Endothelial cell of umbilical vein (primary cell): ENCODE measurements around the gene TMEM121. TPM values are rescaled to one million over a fixed set of nuclear protein-coding genes. Genes with fewer than 3 reads are reported as not detected.

Experiments used
- BruUV-seq: library from RNA; stranded (reverse); fragments of 400-500 nt; replicated peaks from 2 replicates; lab custom pipeline; 2021; lab: Mats Ljungman, UMichigan
- CTCF ChIA-PET: fragments of 300-600, 350-600 bp; sonication (Branson Sonifier 250); formaldehyde crosslinking; loops from one replicate; lab custom pipeline; 2021; ENCODE audit warnings: antibody characterized with exemption, inconsistent platforms; lab: Charles Lee
- POLR2A ChIA-PET: fragments of 300-600, 350-600 bp; sonication (Branson Sonifier 250); formaldehyde crosslinking; loops from one replicate; lab custom pipeline; 2021; ENCODE audit warnings: antibody characterized with exemption, inconsistent platforms; lab: Charles Lee
- DNase-seq: peaks from one replicate; pipeline ENCODE4 v3.0.0-alpha.2; 2011; ENCODE audit warnings: low read depth, low spot score
- FAIRE-seq: peaks from 2 replicates; lab custom pipeline; 2011; peaks lifted over from hg19 to GRCh38; lab: Jason Lieb, UNC
- H2AFZ ChIP-seq: 2 replicates; pipeline ENCODE4 v1.6.0; 2012; ENCODE audit warnings: low read depth, low read length, control low read depth, inconsistent platforms
- H3K27ac ChIP-seq: 2 replicates; pipeline ENCODE4 v1.5.1; 2011; ENCODE audit warnings: low read depth, mild to moderate bottlenecking, control low read depth, low read length, moderate library complexity; ENCODE audit not compliant: insufficient read depth
- H3K27me3 ChIP-seq, 2 experiments: 2 replicates each; pipeline versions ENCODE4 v1.6.0 to v1.6.1; 2011; ENCODE audit warnings: low read length in 2 of 2, mixed read lengths in 1 of 2; ENCODE audit not compliant: control insufficient read depth in 2 of 2, insufficient read depth in 2 of 2
- H3K36me3 ChIP-seq, 2 experiments: 2 replicates in 1 of 2; 3 replicates in 1 of 2; pipeline ENCODE4 v1.5.1; 2011; ENCODE audit warnings: low read length in 2 of 2, mild to moderate bottlenecking in 1 of 2, moderate library complexity in 1 of 2; ENCODE audit not compliant: control insufficient read depth in 2 of 2, insufficient read depth in 2 of 2; ENCODE audit errors: extremely low read depth in 1 of 2
- H3K4me1 ChIP-seq: 3 replicates; pipeline ENCODE4 v1.5.1; 2011; ENCODE audit warnings: mild to moderate bottlenecking, low read length; ENCODE audit not compliant: control insufficient read depth, insufficient read depth; ENCODE audit errors: extremely low read depth
- H3K4me2 ChIP-seq: 2 replicates; pipeline ENCODE4 v1.6.1; 2011; ENCODE audit warnings: low read length, control low read depth, mixed read lengths; ENCODE audit not compliant: insufficient read depth
- H3K4me3 ChIP-seq, 3 experiments: fragments of 200-600 bp in 1 of 3; sonication (generic), shearing (Covaris generic) in 1 of 3; replicated peaks in 1 of 3; 2 replicates each; pipeline ENCODE4 v1.5.1; 2011 to 2016; ENCODE audit warnings: control low read depth in 3 of 3, low read length in 3 of 3, mild to moderate bottlenecking in 2 of 3, inconsistent platforms in 1 of 3, low read depth in 1 of 3, moderate library complexity in 1 of 3; ENCODE audit not compliant: insufficient read depth in 1 of 3
- H3K79me2 ChIP-seq: 2 replicates; pipeline ENCODE4 v1.6.0; 2012; ENCODE audit warnings: low read length, inconsistent platforms; ENCODE audit not compliant: control insufficient read depth, insufficient read depth
- H3K9ac ChIP-seq: replicated peaks from 2 replicates; pipeline ENCODE3; 2011; ENCODE audit warnings: low read length, control low read depth; ENCODE audit not compliant: insufficient read depth; ENCODE audit errors: extremely low read depth
- H3K9me1 ChIP-seq: replicated peaks from 3 replicates; pipeline ENCODE4 v1.6.0; 2011; ENCODE audit warnings: mild to moderate bottlenecking, low read length; ENCODE audit not compliant: control insufficient read depth, insufficient read depth; ENCODE audit errors: extremely low read depth
- H3K9me3 ChIP-seq: replicated peaks from 2 replicates; pipeline ENCODE4 v1.5.1; 2012; ENCODE audit warnings: low read length, inconsistent platforms; ENCODE audit not compliant: control insufficient read depth, insufficient read depth
- H4K20me1 ChIP-seq: replicated peaks from 2 replicates; pipeline ENCODE3; 2011; ENCODE audit warnings: mild to moderate bottlenecking, low read length; ENCODE audit not compliant: control insufficient read depth, insufficient read depth; ENCODE audit errors: extremely low read depth
- CTCF ChIP-seq, 2 donors: IDR thresholded peaks; 1 replicate in 1 of 2; 2 replicates in 1 of 2; pipeline ENCODE4 v1.5.1; 2011; ENCODE audit warnings: low read length in 2 of 2, mild to moderate bottlenecking in 2 of 2, moderate library complexity in 2 of 2, control low read depth in 1 of 2, inconsistent platforms in 1 of 2, low read depth in 1 of 2; ENCODE audit not compliant: insufficient read depth in 1 of 2; ENCODE audit errors: extremely low read depth in 1 of 2
- EZH2 ChIP-seq: IDR thresholded peaks from 2 replicates; pipeline ENCODE4 v1.6.1; 2012; ENCODE audit warnings: borderline replicate concordance, low read depth, mild to moderate bottlenecking, moderate library complexity, low read length, inconsistent platforms; ENCODE audit not compliant: severe bottlenecking
- FOS ChIP-seq: IDR thresholded peaks from 2 replicates; pipeline ENCODE4 v1.6.1; 2011; ENCODE audit warnings: mild to moderate bottlenecking, low read length, moderate library complexity, borderline replicate concordance; ENCODE audit not compliant: insufficient read depth
- GATA2 ChIP-seq: IDR thresholded peaks from 2 replicates; pipeline ENCODE4 v1.7.0; 2011; ENCODE audit warnings: low read depth, mild to moderate bottlenecking, moderate library complexity, mixed read lengths, low read length; ENCODE audit not compliant: insufficient read length, insufficient read depth
- JUN ChIP-seq: IDR thresholded peaks from 2 replicates; pipeline ENCODE4 v1.6.1; 2011; ENCODE audit warnings: borderline replicate concordance, low read depth; ENCODE audit not compliant: insufficient read length, insufficient read depth
- POLR2A ChIP-seq: IDR thresholded peaks from 2 replicates; pipeline ENCODE4 v1.6.1; 2012; ENCODE audit warnings: low read depth, mild to moderate bottlenecking, control low read depth, low read length
- POLR2AphosphoS5 ChIP-seq: IDR thresholded peaks from 2 replicates; pipeline ENCODE4 v1.6.1; 2012; ENCODE audit warnings: low read depth, mild to moderate bottlenecking, control low read depth, low read length, moderate library complexity; ENCODE audit not compliant: insufficient read depth
- dilution Hi-C: fragments of 300-500 bp; cut with MboI; formaldehyde crosslinking; loops from one replicate; pipeline ENCODE4 v1.15.0; 2019; ENCODE audit warnings: low sequenced_read_pairs; ENCODE audit not compliant: extremely low pct_ligation_motif_present
- intact Hi-C: fragments of 100-400 bp; cut with micrococcal nuclease; formaldehyde crosslinking; loops from one replicate; pipeline ENCODE4 v1.10.0; 2022
- polyA plus RNA-seq, 4 experiments: library from polyadenylated mRNA; depleted of rRNA in 3 of 4; stranded (reverse) in 3 of 4; unstranded in 1 of 4; fragments of >200 nt; gene quantifications; 2 replicates each; pipeline versions ENCODE4 v1.2.1 to v1.2.3, GENCODE V29; 2011 to 2012; ENCODE audit warnings: missing spikeins in 1 of 4
- total RNA-seq: library from RNA; stranded (reverse); gene quantifications from 2 replicates; pipeline ENCODE4 v1.2.3, GENCODE V29; 2021
- TF ChIP-seq, protein P1 (sequence below): IDR thresholded peaks from 2 replicates; pipeline ENCODE4 v1.6.1; 2011; ENCODE audit not compliant: insufficient read depth, insufficient read length

The TMEM121 gene
- total and polyA plus RNA-seq, 2 donors (not counting 3 experiments of a cell fraction or from before 2014, with no cell fraction given), result 4.8 to 7.7 TPM

GRCh38 chr14:105484069-105484996 lies 42.0 kb upstream of the TMEM121 start:
- intact Hi-C loops (no loop called here), dilution Hi-C loops (no loop called here)
- no peak overlapping the region for H3K9ac ChIP-seq
- H3K9me3 ChIP-seq, result no peaks in the 10 kb centered on the region
- CTCF ChIA-PET, result interaction anchor here (1.0 to 1.2 kb wide), 2 partner anchors 13 to 119 kb away, joined by 3 read pairs; no protein-coding TSS in a partner anchor
- no peak overlapping the region for H3K4me3 ChIP-seq
- TF ChIP-seq POLR2AphosphoS5 (no peak), GATA2 (no peak), EZH2 (no peak), FOS (no peak), POLR2A (no peak), JUN (no peak), CTCF (IDR thresholded peaks at IDR 0.05; ENCODE audit: extremely low read depth in 1 of 2, insufficient read depth in 1 of 2, low read depth in 1 of 2, low read length in 2 of 2) (no peak)
- TF ChIP-seq, protein P1, sequence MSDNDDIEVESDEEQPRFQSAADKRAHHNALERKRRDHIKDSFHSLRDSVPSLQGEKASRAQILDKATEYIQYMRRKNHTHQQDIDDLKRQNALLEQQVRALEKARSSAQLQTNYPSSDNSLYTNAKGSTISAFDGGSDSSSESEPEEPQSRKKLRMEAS, result no peak
- POLR2A ChIA-PET, result no interaction called here
- H3K79me2 ChIP-seq, result no peaks in the 10 kb centered on the region
- peaks cover 3% of the 10 kb centered on the region in 2 experiments for H3K36me3 ChIP-seq
- H2AFZ ChIP-seq, result no peak overlapping the region
- no peaks in the 10 kb centered on the region for H4K20me1 ChIP-seq
- DNase-seq (peak; percentile 28), FAIRE-seq (no peak)
- no peak overlapping the region for H3K4me2 ChIP-seq
- BruUV-seq, result no TSS peak
- H3K4me1 ChIP-seq, result peaks cover 14% of the 10 kb centered on the region
- H3K9me1 ChIP-seq, result no peaks in the 10 kb centered on the region
- H3K27ac ChIP-seq, result no peak overlapping the region
- H3K27me3 ChIP-seq, result peaks cover 0 to 12% of the 10 kb centered on the region in 2 experiments
